ENCODE measurements around the gene UNC5C. TPM values are rescaled to one million over a fixed set of nuclear protein-coding genes. Genes with fewer than 3 reads are reported as not detected.

The UNC5C gene
- total RNA-seq, result under 0.01 TPM in 1 of 2 replicates, not detected in the other

DNA sequence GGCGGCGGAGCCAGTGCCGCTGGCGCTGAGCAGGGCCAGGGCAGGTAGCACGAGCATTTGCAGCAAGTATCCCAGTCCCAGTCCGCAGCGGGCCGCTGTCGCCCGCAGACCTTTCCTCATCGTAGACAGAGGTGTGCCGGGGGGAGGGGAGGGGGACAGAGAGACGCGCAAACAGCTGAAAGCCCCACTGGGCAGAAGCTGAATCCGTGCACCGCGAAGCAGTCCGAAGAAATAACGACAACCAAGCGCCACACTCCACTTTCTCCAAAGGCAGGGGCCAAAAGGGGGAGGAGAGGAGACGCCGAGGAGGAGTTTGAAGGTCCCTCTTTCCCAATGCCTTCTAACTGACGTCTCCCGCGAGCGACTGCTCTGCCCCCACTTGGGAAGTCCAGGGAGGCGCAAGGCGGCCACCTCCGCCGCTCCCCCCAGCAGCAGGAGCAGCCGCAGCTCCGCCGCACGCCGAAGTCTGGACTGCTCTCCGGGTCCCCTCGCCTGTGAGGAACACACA, at the start of gene UNC5C:
TSS of gene UNC5C (minus strand) at position 236 of the 508 bp plus-strand sequence.

